ENCODE data around the gene COL25A1.

GRCh38 chr4:108965472-108966076 is 336.9 kb downstream of the COL25A1 start:
- TF ChIP-seq ZNF274 (IDR thresholded peaks at IDR 0.05; ENCODE audit: low read depth, low read length): no peak
- TF ChIP-seq SUZ12 (IDR thresholded peaks at IDR 0.05; ENCODE audit: extremely low read depth, insufficient read depth, insufficient read length): no peak
- no peak for TF ChIP-seq YY1 (IDR thresholded peaks at IDR 0.05; ENCODE audit: insufficient read depth, insufficient read length)

All from NT2/D1 (cell line).